Subcutaneous adipose tissue (tissue), 4 donors: ENCODE measurements around the gene PPP1R3F. TPM values are rescaled to one million over a fixed set of nuclear protein-coding genes. Genes with fewer than 3 reads are reported as not detected.

Source experiments
- total RNA-seq, 4 donors: library from RNA; depleted of rRNA; stranded (reverse); fragments of >200 nt; gene quantifications; one replicate each; pipeline ENCODE4 v1.1.0, GENCODE V29; 2016
- TF ChIP-seq, protein P1 (sequence below): fragments of 450-650 bp; IDR thresholded peaks from one replicate; pipeline ENCODE4 v1.5.1; 2016; ENCODE audit warnings: low read depth, mild to moderate bottlenecking, control low read depth, antibody characterized with exemption, moderate library complexity

The PPP1R3F gene
- total RNA-seq, 4 donors from 2014 or later: 1.8 to 7.5 (median 4.5) TPM

DNA sequence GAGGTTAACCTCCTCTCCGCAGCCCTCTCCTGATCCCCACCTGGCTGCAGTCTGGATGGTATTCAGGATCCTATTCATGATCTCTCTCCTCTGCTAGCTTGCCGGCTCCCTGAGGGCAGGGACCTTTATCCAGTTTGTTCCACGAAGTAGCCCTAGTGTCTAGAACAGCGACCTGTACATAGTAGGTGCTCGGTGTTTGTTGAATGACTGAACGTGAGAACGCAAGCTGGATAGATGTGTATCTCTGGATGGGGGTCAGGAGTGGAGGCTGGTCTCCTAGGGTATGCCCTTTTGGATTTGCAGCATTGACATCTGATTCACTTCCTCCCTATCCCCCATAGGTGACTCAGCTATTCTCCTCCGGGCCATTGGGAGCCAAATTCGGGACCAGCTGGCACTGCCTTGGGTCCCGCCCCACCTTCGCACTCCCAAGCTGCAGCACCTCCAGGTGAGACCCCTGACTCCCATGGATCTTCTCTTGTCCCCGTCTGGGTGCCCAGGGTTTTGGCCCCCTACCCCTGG is 27.0 kb upstream of the PPP1R3F start:
- TF ChIP-seq, protein P1, sequence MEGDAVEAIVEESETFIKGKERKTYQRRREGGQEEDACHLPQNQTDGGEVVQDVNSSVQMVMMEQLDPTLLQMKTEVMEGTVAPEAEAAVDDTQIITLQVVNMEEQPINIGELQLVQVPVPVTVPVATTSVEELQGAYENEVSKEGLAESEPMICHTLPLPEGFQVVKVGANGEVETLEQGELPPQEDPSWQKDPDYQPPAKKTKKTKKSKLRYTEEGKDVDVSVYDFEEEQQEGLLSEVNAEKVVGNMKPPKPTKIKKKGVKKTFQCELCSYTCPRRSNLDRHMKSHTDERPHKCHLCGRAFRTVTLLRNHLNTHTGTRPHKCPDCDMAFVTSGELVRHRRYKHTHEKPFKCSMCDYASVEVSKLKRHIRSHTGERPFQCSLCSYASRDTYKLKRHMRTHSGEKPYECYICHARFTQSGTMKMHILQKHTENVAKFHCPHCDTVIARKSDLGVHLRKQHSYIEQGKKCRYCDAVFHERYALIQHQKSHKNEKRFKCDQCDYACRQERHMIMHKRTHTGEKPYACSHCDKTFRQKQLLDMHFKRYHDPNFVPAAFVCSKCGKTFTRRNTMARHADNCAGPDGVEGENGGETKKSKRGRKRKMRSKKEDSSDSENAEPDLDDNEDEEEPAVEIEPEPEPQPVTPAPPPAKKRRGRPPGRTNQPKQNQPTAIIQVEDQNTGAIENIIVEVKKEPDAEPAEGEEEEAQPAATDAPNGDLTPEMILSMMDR: no peak

DNA sequence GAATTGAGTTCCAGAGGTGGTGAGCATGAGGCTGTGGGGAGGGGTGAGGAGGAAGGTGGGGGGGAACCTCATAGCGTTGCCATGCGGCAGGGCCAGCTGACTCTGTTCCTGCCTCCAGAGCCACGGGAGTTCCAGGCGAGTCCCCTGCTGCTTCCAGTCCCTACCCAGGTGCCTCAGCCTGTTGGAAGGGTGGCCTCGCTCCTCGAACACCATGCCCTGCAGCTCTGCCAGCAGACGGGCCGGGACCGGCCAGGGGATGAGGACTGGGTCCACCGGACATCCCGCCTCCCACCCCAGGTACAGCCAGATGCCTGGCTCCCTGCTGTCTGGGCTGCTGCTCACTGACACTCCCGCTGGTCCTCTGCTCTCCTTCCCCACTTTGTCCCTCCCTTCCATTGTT is 26.4 kb upstream of the PPP1R3F start:
- TF ChIP-seq, protein P1: no peak

DNA sequence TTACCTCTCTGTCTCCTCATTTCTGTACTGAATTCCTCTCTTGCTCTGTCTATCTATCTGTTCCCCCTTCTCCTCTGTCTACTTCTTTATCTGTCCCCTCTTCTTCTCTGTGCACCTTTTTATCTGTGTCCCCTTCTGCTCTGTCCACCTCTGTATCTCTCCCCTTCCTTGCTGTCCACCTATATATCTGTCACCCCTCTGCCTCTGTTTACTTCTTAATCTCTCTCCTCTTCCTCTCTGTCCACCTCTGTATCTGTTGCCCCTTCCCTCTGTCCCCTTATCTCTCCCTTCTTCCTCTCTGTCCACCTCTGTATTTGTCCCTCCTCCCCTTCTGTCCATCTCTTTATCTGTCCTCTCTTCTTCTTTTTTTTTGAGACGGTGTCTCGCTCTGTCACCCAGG is 25.4 kb upstream of the PPP1R3F start:
- TF ChIP-seq, protein P1: no peak

DNA sequence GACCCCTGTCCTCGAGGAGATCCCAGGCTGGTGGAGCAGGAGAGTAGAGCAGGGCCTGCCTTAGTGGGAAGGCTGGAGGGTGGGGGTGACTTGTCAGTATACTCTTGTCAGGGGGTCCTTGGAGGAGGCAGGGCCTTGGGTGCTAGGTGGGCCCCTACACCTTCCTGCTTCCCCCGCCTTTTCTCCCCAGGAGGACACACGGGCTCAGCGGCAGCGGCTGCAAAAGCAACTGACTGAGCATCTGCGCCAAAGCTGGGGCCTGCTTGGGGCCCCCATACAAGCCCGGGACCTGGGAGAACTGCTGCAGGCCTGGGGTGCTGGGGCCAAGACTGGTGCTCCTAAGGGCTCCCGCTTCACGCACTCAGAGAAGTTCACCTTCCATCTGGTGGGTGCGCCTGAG is 23.1 kb upstream of the PPP1R3F start:
- TF ChIP-seq, protein P1: no peak

DNA sequence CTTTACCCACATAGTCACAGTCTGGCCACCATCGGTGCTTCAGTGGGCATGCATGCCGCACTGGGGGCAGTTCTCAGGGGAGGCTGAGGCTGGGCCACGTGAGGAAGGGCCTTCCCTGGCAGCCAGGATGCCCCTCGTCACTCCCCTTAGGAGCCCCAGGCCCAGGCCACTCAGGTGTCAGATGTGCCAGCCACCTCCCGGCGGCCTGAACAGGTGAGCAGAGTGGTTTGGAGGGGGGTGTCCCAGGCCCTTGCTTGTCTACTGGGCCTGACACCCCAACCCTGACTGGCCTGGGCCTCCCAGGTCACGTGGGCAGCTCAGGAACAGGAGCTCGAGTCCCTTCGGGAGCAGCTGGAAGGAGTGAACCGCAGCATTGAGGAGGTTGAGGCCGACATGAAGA is 22.2 kb upstream of the PPP1R3F start:
- TF ChIP-seq, protein P1: no peak

DNA sequence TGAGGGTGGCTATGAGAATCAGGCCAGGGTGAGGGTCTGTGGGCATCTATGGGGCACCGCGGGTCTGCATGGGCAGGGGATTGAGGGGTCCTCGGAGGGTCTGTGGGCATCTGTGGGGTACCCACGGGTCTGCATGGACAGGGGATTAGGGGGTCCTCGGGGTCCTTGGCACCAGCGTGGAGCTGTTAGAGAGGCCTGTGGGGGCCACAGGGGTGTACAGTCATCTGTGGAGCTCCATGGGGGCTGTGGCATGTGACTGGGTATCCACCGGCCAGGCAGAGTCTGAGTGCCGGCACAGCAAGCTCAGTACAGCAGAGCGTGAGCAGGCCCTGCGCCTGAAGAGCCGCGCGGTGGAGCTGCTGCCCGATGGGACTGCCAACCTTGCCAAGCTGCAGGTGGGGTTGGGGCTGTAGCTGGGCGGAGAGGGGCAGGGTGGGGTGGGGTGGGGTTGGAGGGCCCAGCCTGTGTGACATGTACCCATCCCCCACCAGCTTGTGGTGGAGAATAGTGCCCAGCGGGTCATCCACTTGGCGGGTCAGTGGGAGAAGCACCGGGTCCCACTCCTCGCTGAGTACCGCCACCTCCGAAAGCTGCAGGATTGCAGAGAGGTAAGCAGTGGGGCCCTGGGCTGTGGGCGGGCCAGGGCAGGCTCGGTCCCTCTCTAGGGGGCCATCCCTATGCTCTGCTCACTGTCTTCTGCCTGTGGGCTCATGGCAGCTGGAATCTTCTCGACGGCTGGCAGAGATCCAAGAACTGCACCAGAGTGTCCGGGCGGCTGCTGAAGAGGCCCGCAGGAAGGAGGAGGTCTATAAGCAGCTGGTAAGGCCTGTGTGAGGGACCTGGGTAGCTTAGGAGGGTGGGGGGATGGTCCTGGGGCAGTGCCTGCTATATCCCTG is 21.4 kb upstream of the PPP1R3F start:
- TF ChIP-seq, protein P1: no peak

DNA sequence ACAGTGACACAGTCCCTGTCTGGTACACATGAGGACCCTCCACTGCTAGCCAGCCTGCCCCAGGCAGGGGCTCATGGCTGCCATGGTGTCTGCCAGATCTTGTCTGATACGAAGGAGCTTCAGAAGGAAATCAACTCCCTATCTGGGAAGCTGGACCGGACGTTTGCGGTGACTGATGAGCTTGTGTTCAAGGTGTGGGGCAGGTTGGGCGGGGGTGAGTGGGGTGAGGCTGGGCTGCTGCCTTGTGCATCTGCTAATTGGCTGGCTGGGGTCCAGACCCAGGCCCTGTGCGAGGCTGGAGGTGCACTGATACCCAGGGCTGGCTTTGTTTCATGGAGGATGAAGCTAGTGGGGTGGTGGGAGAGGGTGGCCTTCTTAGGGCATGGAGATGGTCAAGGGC is 20.5 kb upstream of the PPP1R3F start:
- TF ChIP-seq, protein P1: no peak
